HG03575 (cell line): ENCODE measurements around the gene DYNC1LI1.

Experiments used
- ATAC-seq: cut with Tn5 transposase; IDR thresholded peaks from one replicate; pipeline ENCODE4 v1.9.1; 2021; ENCODE audit not compliant: unreplicated experiment, insufficient number of reproducible peaks, low FRiP score; ENCODE audit errors: extremely low read depth

The DYNC1LI1 gene

DNA sequence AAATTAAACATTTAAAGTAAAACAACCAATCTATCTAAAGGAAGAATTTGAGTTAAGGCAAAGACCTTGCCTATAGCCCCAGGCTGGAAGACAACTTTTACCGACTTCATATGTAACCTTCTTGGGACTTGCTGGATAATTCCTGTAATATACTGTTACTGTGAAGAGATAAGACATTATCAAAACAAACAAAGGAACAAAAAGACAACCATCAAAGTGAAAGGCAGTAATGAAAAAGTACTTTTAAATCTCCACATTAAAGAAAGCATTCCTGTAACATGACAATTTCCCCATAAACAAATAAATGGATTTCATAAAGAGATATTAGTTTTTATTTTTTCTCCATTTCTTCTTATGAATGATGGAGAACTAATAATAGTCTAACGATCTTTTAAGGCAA is 70.4 kb downstream of the DYNC1LI1 start:
- no peak for ATAC-seq

DNA sequence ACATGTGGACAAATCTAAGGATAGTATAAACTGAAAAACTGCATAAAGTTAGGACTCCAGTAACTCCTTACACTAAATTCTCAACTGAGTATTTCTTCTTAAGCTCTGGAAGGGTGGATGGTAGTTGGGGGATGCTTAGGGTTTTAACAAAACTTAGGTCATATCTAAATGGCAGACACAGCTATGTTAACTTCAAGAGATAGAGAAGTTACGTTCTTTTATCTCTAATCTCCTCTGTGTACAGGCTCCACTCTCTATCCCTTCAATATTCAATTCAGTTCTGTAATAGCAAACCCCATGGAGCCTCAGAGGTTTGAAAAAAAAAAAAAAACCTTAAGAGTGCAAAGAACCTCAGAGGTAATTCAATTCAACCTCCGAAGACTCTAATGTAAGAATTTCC is 71.1 kb downstream of the DYNC1LI1 start:
- no peak for ATAC-seq

DNA sequence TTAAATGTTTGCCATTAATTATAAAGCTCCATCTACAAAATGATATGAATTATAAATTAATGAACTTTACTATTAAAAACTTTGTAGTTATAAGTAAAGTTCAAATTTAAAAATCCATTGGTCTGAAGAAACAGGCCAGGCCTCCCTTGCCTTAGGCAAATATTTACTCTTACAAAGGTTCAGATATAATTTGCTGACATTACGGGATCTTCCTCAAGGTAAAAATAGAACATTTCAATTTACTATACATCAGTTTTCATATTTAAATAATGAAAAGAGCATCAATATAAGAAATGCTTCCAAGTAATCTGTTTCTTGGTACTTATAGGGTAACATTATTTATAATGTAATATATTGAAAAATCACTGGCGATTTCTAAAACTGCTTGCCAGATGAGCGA is 71.7 kb downstream of the DYNC1LI1 start:
- ATAC-seq, result no peak

DNA sequence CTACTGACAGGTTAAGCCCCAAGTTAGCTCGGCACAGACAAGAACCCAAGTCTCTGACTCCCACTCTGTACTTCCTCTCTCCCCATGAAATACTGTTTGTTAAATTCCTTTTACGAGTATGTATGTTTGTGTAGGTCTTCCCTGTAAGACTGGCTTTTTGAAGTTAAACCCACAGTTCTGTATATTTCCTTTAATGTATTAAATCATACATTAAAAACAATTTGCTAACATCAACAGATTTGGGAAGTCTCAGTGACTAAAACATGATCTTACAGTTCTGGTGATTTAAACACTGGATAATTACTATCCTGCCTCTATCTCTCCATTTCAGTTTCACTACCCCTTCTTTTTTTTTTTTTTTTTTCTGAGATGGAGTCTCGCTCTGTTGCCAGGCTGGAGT is 72.4 kb downstream of the DYNC1LI1 start:
- no peak for ATAC-seq

DNA sequence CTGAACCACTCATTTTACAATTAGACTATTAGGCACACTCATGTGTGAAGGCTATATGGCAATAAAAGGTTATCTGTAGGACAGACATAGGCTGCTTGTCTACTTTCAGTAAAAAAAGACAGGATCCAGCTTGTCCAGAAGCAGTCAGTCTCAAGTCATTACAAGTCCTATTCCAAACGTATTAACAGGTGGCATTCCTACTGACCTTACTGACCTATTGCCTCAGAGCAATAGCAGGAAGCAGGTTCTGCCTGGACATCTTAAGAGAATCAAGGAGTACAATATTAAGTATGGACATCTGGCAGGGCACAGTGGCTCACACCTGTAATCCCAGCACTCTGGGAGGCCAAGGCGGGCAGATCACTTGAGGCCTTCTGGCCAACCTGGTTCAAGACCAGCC is 75.0 kb downstream of the DYNC1LI1 start:
- no peak for ATAC-seq

DNA sequence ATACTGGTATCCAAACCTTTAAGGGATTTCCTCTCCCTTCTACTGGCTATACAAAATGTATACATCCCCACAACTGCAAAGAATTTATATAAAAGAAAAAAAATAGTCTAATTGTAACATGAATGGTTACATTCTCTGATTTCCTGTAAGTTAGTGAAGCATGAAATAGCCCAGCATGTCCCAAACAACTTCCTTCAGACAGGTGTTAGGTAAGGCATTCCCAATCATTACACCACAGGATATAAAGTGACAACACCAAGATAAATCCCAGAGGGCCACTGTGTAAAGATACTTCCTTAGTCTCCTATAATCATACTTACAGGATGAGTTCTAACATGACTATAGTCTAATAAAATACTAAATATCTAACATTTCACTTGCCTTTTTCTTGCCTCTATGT is 75.6 kb downstream of the DYNC1LI1 start:
- no peak for ATAC-seq

DNA sequence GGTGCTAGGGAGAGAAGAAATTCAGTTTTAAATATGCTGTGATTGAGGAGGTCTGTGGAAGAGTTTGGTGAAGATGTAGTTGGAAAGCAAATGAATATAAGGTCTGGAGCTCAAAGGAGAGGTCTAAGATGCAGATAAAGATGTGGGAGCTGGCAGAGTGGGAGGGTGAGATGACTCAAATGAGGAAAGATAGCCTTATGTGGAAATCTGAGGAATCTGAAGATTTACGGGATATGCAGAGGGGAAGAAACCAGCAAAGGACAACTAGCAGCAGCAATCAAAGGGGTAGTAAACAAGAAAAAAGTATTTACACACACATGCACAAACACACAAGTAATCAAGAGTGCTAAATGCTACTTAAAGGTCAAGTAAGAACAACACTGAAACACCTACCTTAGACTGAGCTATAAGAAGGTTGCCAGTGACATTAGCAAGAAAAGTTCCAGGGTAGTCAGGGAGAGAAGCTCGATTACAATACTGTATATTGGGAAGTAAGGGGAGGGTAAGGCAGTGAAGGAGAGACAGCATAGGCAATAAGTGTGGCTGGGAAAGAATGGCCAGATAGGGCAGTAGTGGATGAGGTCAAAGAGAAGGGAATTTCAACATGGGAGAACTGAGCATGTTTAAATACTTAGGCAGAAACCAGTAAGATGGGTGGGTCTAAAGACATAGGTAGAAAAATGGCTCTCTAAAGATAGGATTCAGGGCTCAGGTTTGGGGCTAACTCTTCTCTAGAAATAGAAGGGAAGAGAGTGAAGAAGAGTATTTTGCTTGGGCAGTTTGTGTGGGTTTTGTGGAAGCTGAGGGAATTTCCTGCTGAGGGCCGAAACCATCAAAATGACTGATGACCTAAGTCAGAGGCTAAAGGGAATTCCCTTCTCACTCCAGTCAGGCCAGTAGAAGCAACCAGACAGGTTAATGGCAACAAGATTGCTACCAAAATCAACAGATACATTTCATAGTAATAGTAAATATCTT is 76.9 kb downstream of the DYNC1LI1 start:
- ATAC-seq, result peak; percentile 47

DNA sequence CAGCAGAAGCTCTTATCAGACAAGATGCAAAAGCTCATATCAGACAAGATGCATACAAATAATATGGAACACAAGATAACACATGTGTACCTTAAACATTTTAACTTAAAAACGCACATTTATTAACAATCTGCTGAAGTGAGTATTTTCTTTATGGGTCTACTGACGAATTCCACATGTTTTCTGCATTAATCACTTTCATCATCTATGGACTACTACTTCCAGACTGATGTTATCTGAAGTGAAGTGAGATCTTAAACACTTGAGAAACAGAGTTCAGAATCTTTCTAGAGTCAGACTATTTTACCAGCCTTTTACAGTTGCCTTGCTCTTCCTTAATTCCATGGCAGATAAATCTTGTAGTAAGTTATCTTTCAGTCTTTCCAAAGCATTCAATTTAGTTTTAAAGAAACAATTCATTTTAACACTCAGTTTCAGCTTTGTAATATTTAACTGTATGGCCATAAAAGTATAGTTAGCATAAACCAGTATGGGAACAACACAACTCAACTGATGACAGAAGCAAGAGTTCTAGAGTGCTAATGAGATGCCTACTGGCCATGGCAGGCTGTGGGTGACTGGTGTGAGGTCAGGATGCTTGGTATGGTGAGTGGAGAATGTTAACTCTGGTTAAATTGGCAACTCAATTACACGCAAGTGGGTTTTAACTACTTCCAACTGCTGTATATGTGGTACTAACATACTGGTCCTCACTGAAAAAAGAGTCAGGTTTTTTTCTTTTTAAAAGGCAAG is 77.8 kb downstream of the DYNC1LI1 start:
- ATAC-seq, result no peak

DNA sequence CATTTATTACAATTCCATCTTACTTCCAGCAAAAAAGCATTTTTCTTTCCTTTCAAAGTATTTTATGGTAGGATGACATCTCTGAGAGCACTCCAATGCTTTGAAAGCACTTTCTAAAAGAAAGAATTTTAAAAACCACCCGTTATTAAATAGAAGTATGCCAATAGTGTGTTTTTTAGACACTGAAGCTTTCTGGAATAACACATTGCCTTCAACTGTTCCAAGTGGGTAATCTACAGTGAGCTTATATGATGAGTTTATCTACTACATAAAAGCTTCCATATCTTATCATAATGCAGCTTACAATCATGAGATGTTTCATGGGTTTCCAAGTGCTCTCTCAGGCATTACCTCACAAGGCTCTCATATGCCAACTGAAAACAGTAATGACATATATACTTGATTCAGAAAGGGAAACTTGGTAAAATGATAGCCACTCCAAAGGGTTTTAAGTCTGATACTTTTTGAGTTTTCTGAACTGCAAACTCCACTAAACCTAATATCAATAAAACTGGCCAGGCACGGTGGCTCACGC is 82.1 kb downstream of the DYNC1LI1 start:
- no peak for ATAC-seq

DNA sequence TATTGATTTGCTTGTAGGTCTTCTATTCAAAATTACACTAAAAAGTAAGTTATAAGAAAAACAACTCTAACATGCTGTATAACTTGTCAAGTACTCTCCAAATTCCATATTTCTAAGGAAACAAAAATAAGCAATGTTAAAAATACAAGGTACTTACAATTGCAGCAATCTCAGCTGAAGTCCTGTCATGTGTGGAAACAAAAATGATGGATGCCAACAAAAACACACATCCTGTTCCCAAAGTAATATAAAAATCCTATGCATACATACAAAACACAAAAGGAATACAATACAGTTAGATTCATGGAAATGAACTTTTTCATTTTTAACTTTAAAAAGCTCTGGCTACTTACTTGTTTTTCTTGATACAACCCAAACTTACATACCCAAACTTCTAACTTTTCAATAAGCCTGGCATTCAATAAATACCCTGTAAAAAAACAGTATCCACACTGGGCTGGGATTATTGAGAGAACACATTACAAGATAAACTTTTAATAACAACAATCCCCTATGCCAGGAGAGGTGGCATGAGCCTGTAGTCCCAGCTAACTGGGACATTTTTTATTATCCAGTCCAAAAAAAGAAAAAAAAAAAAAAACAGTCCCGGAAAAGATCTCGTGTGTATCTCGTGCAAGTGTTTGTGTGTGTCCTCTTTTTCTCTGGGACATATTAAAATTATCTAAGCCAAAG is 82.7 kb downstream of the DYNC1LI1 start:
- no peak for ATAC-seq

DNA sequence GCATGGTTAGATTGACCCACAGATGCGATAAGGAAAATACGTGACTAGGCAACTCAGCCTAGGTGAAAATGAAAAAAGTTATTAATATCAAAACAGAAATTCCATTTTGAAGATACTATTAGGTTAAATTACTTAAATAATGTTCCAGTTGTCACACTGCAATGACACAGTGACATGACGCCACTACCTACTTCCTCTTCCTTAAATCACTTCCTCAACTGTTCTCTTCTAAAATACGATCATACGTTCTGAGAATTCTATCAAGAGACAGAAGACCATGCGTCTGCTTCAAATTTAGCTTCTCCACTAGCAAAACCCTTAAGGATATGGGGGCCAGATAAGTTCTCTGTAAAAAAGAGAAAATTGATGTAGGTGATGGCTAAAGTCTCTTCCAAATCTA is 86.2 kb downstream of the DYNC1LI1 start:
- no peak for ATAC-seq

DNA sequence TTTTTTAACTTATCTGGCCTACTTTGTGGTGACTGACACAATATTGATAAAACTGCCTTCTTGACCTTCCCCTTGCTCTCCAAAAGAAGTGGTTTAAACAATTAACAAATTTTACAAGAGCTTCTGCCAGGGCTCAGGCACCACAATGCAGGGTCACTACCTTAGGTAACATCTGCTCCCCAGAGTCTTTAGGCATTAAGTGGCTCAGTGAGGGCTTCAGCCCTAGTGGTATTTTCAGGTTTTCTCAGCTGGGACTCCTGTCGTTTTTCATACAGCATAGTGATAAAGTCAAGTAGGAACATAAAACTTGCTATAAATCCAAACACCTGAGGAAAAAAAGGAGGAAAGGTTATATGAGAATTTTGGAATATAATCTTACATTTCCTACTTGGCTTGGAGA is 86.9 kb downstream of the DYNC1LI1 start:
- ATAC-seq, result no peak

DNA sequence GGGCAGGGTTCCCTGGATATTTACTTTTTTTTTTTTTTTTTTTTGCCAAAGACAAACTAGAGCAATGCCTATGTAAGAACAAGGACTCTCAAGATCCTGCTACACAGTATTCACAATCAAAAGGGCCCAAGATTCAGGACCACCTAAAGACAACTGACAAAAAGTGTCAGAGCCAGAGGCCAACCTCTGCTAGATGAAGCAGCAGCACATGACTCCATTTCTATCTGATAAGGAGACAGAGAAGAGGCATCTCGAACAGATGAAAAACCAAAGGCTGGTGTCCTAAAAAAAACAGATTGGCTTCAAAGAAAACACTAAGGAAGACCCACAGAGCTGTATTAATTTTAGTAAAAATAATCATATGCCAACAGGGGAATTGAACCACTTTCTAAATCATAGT is 88.0 kb downstream of the DYNC1LI1 start:
- ATAC-seq, result no peak

DNA sequence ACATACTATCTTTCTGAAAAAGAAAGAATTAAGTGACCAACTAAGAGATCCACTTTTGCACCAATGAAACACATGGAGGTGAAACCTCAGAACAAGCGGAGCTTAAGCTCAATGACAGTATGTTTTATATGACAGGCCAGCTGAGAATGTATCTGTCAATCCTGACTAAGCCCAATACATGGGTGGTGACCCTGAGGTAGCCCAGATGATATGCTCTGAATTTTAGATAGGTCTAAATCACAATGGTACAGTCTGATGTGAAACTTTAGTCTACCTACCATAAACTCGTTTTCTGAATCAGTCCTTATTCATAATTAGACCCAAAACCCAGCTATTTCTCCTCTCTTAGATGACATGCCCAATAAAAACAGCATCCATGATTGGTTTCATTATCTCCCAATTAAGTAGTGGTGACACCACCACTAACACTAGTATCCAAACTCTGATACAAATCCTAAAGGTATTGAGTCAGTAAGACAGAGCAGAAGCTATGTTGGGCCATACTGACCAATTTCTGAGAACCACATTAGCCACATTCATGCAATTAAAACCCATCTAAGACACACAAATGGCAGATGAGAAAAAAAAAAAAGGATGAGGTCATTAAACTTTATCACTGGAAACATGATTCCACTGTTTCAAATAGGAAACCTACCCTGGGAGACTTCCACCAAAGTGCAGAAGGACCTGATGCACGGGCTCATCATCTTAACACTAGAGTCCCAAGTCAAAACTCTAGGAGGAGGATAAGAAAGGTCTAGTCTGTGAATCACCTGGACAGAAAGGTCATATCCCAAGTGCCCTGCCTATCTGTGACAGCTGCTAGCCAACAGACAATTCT is 88.6 kb downstream of the DYNC1LI1 start:
- no peak for ATAC-seq

DNA sequence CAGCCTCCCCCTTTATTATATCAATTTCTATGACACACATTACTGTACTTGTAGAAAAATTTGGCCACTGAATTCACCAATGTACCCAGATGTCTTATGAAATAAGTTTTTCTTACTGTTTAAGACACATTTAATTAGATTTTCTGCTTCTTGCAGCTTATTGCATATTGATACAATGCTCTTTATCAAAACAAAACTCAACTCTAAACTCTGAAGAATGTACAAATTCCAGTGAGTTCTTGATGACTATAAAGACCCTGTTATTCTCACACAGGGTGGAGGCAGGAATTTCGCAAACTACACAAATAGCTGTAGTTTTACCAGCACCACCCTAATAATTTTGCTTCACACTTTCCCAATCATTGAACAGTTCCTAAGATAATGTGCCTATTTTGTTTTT is 90.1 kb downstream of the DYNC1LI1 start:
- no peak for ATAC-seq
